GM12872 (cell line): ENCODE results near the gene HTR2A.

ENCODE experiments used
- CTCF ChIP-seq: IDR thresholded peaks from 3 replicates; pipeline ENCODE4 v1.5.1; 2011; ENCODE audit warnings: low read depth, mild to moderate bottlenecking, low read length, moderate library complexity; ENCODE audit not compliant: insufficient read depth

The HTR2A gene

GRCh38 chr13:46855664-46856063 lies 41.2 kb downstream of the HTR2A start:
- TF ChIP-seq CTCF, result no peak

GRCh38 chr13:46855166-46855565 lies 41.7 kb downstream of the HTR2A start:
- no peak for TF ChIP-seq CTCF

- no peak for TF ChIP-seq CTCF
Measured at GRCh38 chr13:46852168-46852567, 44.7 kb downstream of the HTR2A start.

GRCh38 chr13:46850214-46850613 lies 46.6 kb downstream of the HTR2A start:
- TF ChIP-seq CTCF, result no peak

GRCh38 chr13:46846726-46847125 lies 50.1 kb downstream of the HTR2A start:
- no peak for TF ChIP-seq CTCF

- no peak for TF ChIP-seq CTCF
Measured at GRCh38 chr13:46845146-46845545, 51.7 kb downstream of the HTR2A start.

GRCh38 chr13:46844431-46844830 lies 52.4 kb downstream of the HTR2A start:
- no peak for TF ChIP-seq CTCF

GRCh38 chr13:46839399-46839798 lies 57.5 kb downstream of the HTR2A start:
- no peak for TF ChIP-seq CTCF
